T-helper 22 cell (primary cell): ENCODE data around the gene LAMA3.

Experiments used
- DNase-seq: peaks from one replicate; pipeline ENCODE4 v3.0.0-alpha.2; 2020; ENCODE audit warnings: low read depth

The LAMA3 gene

GRCh38 chr18:23851470-23852002 is 162.3 kb downstream of the LAMA3 start:
- DNase-seq, result no peak

GRCh38 chr18:23852236-23853045 is 163.2 kb downstream of the LAMA3 start:
- DNase-seq, result no peak

GRCh38 chr18:23853448-23854195 is 164.4 kb downstream of the LAMA3 start:
- DNase-seq, result no peak

- DNase-seq, result no peak
Observed at GRCh38 chr18:23855721-23856120, 166.5 kb downstream of the LAMA3 start.

- DNase-seq, result no peak
Observed at GRCh38 chr18:23856466-23857163, 167.4 kb downstream of the LAMA3 start.

DNA sequence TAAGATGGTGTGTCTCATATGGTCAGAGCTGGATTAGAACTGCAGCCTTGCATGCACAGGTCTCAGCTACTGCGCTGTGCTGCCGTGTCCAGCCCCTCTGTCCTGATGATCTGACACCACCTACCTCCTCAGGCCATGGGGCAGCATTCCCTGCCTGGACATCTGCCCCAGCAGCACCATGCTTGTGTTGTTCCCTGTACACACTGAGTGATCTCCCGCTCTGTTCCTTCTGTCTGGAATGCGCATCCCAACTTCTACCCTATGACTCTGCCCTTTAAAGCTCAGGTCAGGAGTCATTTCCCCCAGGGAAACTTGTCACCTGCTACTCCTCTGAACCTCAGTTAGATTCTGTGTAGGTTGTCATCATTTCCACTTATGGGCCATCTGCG is 167.9 kb downstream of the LAMA3 start:
- DNase-seq, result no peak

- DNase-seq, result no peak
Observed at GRCh38 chr18:23857756-23858155, 168.5 kb downstream of the LAMA3 start.

GRCh38 chr18:23859466-23860336 is 170.4 kb downstream of the LAMA3 start:
- DNase-seq, result no peak

GRCh38 chr18:23861326-23861725 is 172.1 kb downstream of the LAMA3 start:
- DNase-seq, result no peak

- no peak for DNase-seq
Observed at GRCh38 chr18:23861805-23862470, 172.7 kb downstream of the LAMA3 start.

DNA sequence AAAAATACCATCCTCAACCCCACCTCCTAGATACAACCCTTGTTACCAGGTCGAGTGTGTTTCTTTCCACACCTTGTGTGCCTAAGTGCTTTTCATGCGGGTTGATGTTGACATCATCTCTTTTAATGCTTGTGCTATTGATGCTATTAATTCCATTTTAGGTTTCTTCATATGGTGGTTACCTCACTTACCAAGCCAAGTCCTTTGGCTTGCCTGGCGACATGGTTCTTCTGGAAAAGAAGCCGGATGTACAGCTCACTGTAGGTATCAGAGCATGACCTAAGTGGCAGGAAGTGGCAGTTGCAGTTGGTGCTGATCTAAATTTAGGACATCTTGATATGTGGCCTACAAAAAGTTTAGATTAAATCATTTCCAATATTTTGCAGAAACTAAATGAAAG is 175.4 kb downstream of the LAMA3 start:
- DNase-seq, result peak; percentile 26

DNA sequence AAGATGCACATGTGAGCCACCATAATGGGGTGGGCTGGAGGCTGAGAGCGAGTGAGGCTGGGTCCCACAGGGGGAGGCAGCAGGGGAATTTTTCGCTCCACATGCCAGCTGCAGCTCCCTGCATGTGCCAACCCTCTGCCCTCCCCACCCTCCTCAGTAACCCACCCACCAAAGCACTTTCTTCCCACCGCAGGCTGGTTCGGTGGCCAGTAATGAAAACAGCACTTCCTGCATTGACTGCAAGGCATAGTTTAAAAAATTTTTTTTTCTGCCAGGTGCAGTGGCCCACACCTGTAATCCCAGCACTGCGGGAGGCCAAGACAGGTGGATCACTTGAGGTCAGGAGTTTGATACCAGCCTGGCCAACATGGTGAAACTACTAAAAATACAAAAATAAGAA is 177.8 kb downstream of the LAMA3 start:
- no peak for DNase-seq

DNA sequence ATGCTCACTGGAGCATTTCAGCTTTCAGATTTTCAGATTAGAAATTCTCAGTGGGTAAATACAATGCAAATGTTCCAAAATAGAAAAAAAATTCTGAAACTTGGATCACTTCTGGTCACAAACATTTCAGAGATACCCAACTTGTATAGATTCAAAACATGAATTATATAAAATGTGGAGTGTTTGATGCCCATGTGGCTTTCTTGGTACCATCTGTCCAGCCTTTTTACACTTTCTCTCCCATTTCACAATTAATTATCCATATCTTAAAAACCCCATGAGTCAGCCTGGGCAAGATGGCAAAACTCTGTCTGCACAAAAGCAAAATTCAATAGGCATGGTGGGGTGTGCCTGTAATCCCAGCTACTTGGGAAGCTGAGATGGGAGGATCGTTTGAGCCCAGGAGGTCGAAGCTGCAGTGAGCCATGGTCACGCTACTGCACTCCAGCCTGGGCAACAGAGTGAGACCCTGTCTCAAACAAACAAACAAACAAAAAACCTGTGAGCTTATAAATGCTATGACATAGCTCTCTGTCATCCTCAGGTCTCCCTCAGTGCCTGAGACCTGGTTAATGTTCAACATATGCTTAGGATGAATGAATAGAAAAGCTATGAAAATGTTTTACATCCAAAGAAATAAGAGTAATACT is 179.0 kb downstream of the LAMA3 start:
- no peak for DNase-seq

- no peak for DNase-seq
Observed at GRCh38 chr18:23870676-23871380, 181.6 kb downstream of the LAMA3 start.

- DNase-seq, result peak; percentile 70
Observed at GRCh38 chr18:23871410-23871809, 182.2 kb downstream of the LAMA3 start.

GRCh38 chr18:23872701-23873550 is 183.7 kb downstream of the LAMA3 start:
- DNase-seq, result peak; percentile 45

GRCh38 chr18:23875966-23876895 is 187.0 kb downstream of the LAMA3 start:
- no peak for DNase-seq

- DNase-seq, result no peak
Observed at GRCh38 chr18:23876921-23877320, 187.7 kb downstream of the LAMA3 start.
